ENCODE results near the gene ERV3-1. TPM values are rescaled to one million over a fixed set of nuclear protein-coding genes. Genes with fewer than 3 reads are reported as not detected.
"Not testable (repeated sequence)": the region's sequence is repeated elsewhere in the genome, so short reads cannot be mapped to it uniquely, and the experiment has no call there.

Gene ERV3-1
- total RNA-seq, 1 experiment from 2014 or later = 7.2 TPM

GRCh38 chr7:64951250-64951848 lies 55.1 kb downstream of the ERV3-1 start:
- DNase-seq (ENCODE audit: low read depth, low spot score) (peak; percentile 16), ATAC-seq (peak; percentile 62)
- POLR2A ChIA-PET = no interaction called here
- RAD21 ChIA-PET (ENCODE audit: low non-redundant PET in 1 of 2, low total read pairs in 2 of 2, uncharacterized antibody in 2 of 2, unreplicated experiment in 2 of 2) = no interaction called here
- Histone ChIP-seq H3K36me3 (ENCODE audit: control insufficient read depth in 1 of 2, insufficient read depth in 2 of 2, low read length in 2 of 2) (no peaks in the 10 kb centered on the region), H3K4me1 (ENCODE audit: control insufficient read depth in 1 of 2, insufficient read depth in 2 of 2, low read length in 2 of 2) (no peaks in the 10 kb centered on the region), H3K27me3 (ENCODE audit: insufficient read depth, low read length) (no peaks in the 10 kb centered on the region), H3K4me2 (ENCODE audit: low read length) (no peak overlapping the region), H3K9ac (ENCODE audit: low read length) (no peak overlapping the region), H3K4me3 (replicated peaks in 1 of 2; ENCODE audit: low read depth in 1 of 2, low read length in 2 of 2) (no peak overlapping the region), H2AFZ (ENCODE audit: low read depth, low read length, poor library complexity, severe bottlenecking) (no peak overlapping the region), H4K20me1 (ENCODE audit: insufficient read depth) (no peaks in the 10 kb centered on the region), H3K9me2 (ENCODE audit: insufficient read depth) (no peaks in the 10 kb centered on the region), H3K79me2 (ENCODE audit: insufficient read depth, low read length) (no peaks in the 10 kb centered on the region), H3K27ac (ENCODE audit: low read depth, low read length) (no peak overlapping the region), H3K9me3 (ENCODE audit: control insufficient read depth in 1 of 2, insufficient read depth in 1 of 2, low read depth in 1 of 2, low read length in 2 of 2) (no peaks in the 10 kb centered on the region)
- no TSS peak for BruUV-seq (replicated peaks)
- intact Hi-C loops (cut with micrococcal nuclease) = loop anchor here (1.0 kb wide), 2 partner anchors 265 to 356 kb away; no protein-coding TSS in a partner anchor
- CTCF ChIA-PET = interaction anchor here (1.3 kb wide), 1 partner anchor 356 kb away, joined by 11 read pairs; no protein-coding TSS in a partner anchor
- TF ChIP-seq JUND (IDR thresholded peaks at IDR 0.05) (no peak), ATF3 (IDR thresholded peaks at IDR 0.05) (no peak), CBX3 (IDR thresholded peaks at IDR 0.05; ENCODE audit: low read depth) (no peak), CEBPB (IDR thresholded peaks at IDR 0.05; ENCODE audit: low read depth) (no peak), FOSL1 (IDR thresholded peaks at IDR 0.05; ENCODE audit: low read depth) (no peak), POLR2A (IDR thresholded peaks at IDR 0.05; ENCODE audit: borderline replicate concordance, extremely low read depth, insufficient read depth, insufficient read length) (no peak), RAD21 (IDR thresholded peaks at IDR 0.05; ENCODE audit: low read depth) (peak; percentile 82), CTCF (IDR thresholded peaks at IDR 0.05 in 2 of 3, conservative IDR thresholded peaks at IDR 0.05 in 1 of 3; ENCODE audit: borderline replicate concordance in 1 of 3, insufficient read depth in 1 of 3, low read depth in 2 of 3, low read length in 2 of 3) (peak; percentile 49 to 79 (median 73); a peak in 5 of 6 replicates), ZBTB33 (IDR thresholded peaks at IDR 0.05; ENCODE audit: extremely low read depth, insufficient replicate concordance, low read length) (no peak)

GRCh38 chr7:64950673-64951072 lies 55.8 kb downstream of the ERV3-1 start:
- intact Hi-C loops (cut with micrococcal nuclease) = loop anchor here (1.0 kb wide), 2 partner anchors 266 to 357 kb away; no protein-coding TSS in a partner anchor
- H3K27me3 ChIP-seq (ENCODE audit: insufficient read depth, low read length); H3K36me3 ChIP-seq (ENCODE audit: control insufficient read depth in 1 of 2, insufficient read depth in 2 of 2, low read length in 2 of 2); H3K9me3 ChIP-seq (ENCODE audit: control insufficient read depth in 1 of 2, insufficient read depth in 1 of 2, low read depth in 1 of 2, low read length in 2 of 2); H3K9me2 ChIP-seq (ENCODE audit: insufficient read depth); POLR2A ChIA-PET; H3K4me3 ChIP-seq (replicated peaks in 1 of 2; ENCODE audit: low read depth in 1 of 2, low read length in 2 of 2); RAD21 ChIA-PET (ENCODE audit: low non-redundant PET in 1 of 2, low total read pairs in 2 of 2, uncharacterized antibody in 2 of 2, unreplicated experiment in 2 of 2); BruUV-seq (replicated peaks); DNase-seq (ENCODE audit: low read depth, low spot score); H3K4me1 ChIP-seq (ENCODE audit: control insufficient read depth in 1 of 2, insufficient read depth in 2 of 2, low read length in 2 of 2); ATAC-seq; H2AFZ ChIP-seq (ENCODE audit: low read depth, low read length, poor library complexity, severe bottlenecking); H4K20me1 ChIP-seq (ENCODE audit: insufficient read depth); H3K27ac ChIP-seq (ENCODE audit: low read depth, low read length); H3K79me2 ChIP-seq (ENCODE audit: insufficient read depth, low read length); H3K9ac ChIP-seq (ENCODE audit: low read length); H3K4me2 ChIP-seq (ENCODE audit: low read length): not testable (repeated sequence)
- CTCF ChIA-PET = interaction anchor here (1.3 kb wide), 1 partner anchor 357 kb away, joined by 11 read pairs; no protein-coding TSS in a partner anchor

- POLR2A ChIA-PET; BruUV-seq (replicated peaks): not testable (repeated sequence)
Measured at GRCh38 chr7:64948774-64949173, 57.7 kb downstream of the ERV3-1 start.

More at GRCh38 chr7:64948774-64949173, 57.7 kb downstream of the ERV3-1 start:
- H3K27me3 ChIP-seq (ENCODE audit: insufficient read depth, low read length); ATAC-seq; H2AFZ ChIP-seq (ENCODE audit: low read depth, low read length, poor library complexity, severe bottlenecking); H4K20me1 ChIP-seq (ENCODE audit: insufficient read depth); intact Hi-C loops (cut with micrococcal nuclease); H3K9me3 ChIP-seq (ENCODE audit: control insufficient read depth in 1 of 2, insufficient read depth in 1 of 2, low read depth in 1 of 2, low read length in 2 of 2); H3K9ac ChIP-seq (ENCODE audit: low read length); H3K9me2 ChIP-seq (ENCODE audit: insufficient read depth); H3K36me3 ChIP-seq (ENCODE audit: control insufficient read depth in 1 of 2, insufficient read depth in 2 of 2, low read length in 2 of 2); H3K4me2 ChIP-seq (ENCODE audit: low read length); DNase-seq (ENCODE audit: low read depth, low spot score); H3K79me2 ChIP-seq (ENCODE audit: insufficient read depth, low read length); H3K4me3 ChIP-seq (replicated peaks in 1 of 2; ENCODE audit: low read depth in 1 of 2, low read length in 2 of 2); H3K27ac ChIP-seq (ENCODE audit: low read depth, low read length); CTCF ChIA-PET; H3K4me1 ChIP-seq (ENCODE audit: control insufficient read depth in 1 of 2, insufficient read depth in 2 of 2, low read length in 2 of 2): not testable (repeated sequence)
- RAD21 ChIA-PET (ENCODE audit: low non-redundant PET in 1 of 2, low total read pairs in 2 of 2, uncharacterized antibody in 2 of 2, unreplicated experiment in 2 of 2) = interaction anchor here in 1 of 2 experiments (0.7 kb wide), 1 partner anchor 273 kb away, joined by 5 read pairs; no protein-coding TSS in a partner anchor

All from HCT116 (cell line).